ENCODE results near the gene CDH13.
A peak's percentile ranks its signal among the peaks of the same experiment; 100 is the strongest.

Gene CDH13

DNA sequence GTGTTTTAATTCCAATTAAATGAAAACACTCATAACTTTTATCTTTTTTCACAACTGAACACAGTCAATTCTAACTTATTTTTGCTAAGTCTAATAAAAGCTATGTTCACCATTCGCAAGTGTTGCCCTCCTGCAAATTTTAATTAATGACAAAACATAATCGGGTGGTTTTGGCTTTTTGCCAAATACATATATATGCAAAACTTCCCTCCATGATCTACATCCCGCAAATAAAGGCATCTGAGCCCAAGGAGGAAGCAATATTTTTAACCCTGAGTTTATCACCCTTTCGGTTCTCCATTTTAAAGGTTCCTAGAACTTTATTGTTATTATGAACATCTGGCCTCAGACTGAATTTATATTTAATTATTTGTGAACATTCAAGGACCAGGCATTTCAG, 507.9 kb downstream of the CDH13 start:
- H3K27ac Mint-ChIP-seq: no peak overlapping the region
- peaks cover 3% of the 10 kb centered on the region for H3K27me3 Mint-ChIP-seq (ENCODE audit: low read depth)
- peaks cover 6% of the 10 kb centered on the region for H3K4me1 Mint-ChIP-seq (ENCODE audit: low read depth)
- peaks cover 3% of the 10 kb centered on the region for H3K9me3 Mint-ChIP-seq
- H3K4me3 Mint-ChIP-seq: no peak overlapping the region
- peaks cover 2% of the 10 kb centered on the region for H3K36me3 Mint-ChIP-seq (ENCODE audit: low read depth)

- Mint-ChIP-seq H3K36me3 (ENCODE audit: low read depth) (peaks cover 2% of the 10 kb centered on the region), H3K27ac (no peak overlapping the region), H3K9me3 (peaks cover 6% of the 10 kb centered on the region), H3K27me3 (ENCODE audit: low read depth) (peaks cover 7% of the 10 kb centered on the region), H3K4me3 (no peak overlapping the region), H3K4me1 (ENCODE audit: low read depth) (peaks cover 6% of the 10 kb centered on the region)
These were observed 509.6 kb downstream of the CDH13 start for GRCh38 chr16:83136419-83136818.

- no peak overlapping the region for H3K4me3 Mint-ChIP-seq
- peaks cover 10% of the 10 kb centered on the region for H3K9me3 Mint-ChIP-seq
- H3K4me1 Mint-ChIP-seq (ENCODE audit: low read depth): peaks cover 6% of the 10 kb centered on the region
- no peak overlapping the region for H3K27ac Mint-ChIP-seq
- H3K27me3 Mint-ChIP-seq (ENCODE audit: low read depth): peaks cover 7% of the 10 kb centered on the region
- peaks cover 2% of the 10 kb centered on the region for H3K36me3 Mint-ChIP-seq (ENCODE audit: low read depth)
These were observed 510.2 kb downstream of the CDH13 start for GRCh38 chr16:83136924-83137323.

DNA sequence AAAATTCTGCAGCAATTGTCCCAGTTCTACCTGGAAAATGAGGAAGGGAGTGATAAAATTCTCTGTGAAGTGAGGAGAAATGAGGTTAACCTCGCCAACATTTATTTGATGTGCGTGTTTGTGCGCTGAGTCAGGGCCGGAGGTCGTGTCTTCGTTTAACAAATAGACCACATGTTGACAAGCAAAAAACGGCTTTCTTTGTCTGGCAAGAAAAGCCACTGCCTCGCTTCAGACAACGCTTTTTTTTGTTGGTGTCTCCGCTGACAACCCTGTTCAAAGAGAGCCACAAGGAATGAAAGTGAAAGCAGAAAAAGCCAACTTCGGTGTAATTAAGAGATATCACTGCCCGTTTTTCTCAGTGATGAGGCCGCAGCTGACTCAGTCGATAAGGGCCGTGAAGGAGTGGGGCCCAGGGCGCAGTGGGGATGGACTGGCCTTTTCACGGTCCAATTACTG, 510.6 kb downstream of the CDH13 start:
- Mint-ChIP-seq H3K9me3 (peaks cover 10% of the 10 kb centered on the region), H3K4me3 (peak overlapping the region; percentile 74), H3K27me3 (ENCODE audit: low read depth) (peaks cover 7% of the 10 kb centered on the region), H3K27ac (peak overlapping the region; percentile 81), H3K36me3 (ENCODE audit: low read depth) (peaks cover 2% of the 10 kb centered on the region), H3K4me1 (ENCODE audit: low read depth) (peaks cover 6% of the 10 kb centered on the region)

DNA sequence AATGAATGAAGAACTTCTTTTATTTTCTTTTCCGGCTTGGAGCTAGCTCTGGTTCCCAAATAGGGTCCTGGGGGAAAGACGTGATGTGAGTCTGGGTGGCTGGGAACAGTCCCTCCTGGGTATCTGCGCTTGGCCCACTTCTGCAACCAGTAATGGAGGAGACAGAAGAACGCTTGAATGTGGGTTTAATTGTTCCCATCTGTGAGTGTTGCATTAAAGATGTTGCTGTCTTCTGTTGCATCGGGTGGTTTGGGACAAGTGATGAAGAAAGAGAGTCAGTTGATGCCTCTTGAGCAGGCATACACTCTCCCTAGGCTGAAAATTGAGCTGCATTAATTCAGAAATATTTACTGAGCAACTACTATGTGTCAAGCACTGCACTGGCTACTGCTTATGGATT, 511.1 kb downstream of the CDH13 start:
- no peak overlapping the region for H3K4me3 Mint-ChIP-seq
- no peak overlapping the region for H3K27ac Mint-ChIP-seq
- peaks cover 6% of the 10 kb centered on the region for H3K4me1 Mint-ChIP-seq (ENCODE audit: low read depth)

DNA sequence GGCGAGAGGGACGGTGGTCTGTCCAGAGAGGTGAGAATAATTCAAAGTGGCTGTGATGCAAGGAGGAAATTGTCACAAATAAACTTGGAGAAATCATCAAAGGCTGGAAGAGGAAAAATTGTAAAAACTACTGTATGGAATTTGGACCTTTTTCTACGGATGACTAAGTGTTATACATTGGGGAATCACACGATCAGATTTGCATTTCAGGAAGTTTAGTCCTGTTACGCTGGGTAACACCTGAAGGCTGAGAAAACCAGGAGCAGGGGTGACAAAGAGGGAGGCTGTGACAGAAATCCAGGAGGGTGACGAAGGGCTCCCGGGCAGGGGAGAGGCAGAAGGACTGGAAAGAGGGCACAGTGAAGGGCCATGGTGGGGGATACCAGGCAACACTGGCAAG, 511.7 kb downstream of the CDH13 start:
- Mint-ChIP-seq H3K27ac (no peak overlapping the region), H3K4me3 (no peak overlapping the region), H3K27me3 (ENCODE audit: low read depth) (peaks cover 7% of the 10 kb centered on the region), H3K4me1 (ENCODE audit: low read depth) (peaks cover 6% of the 10 kb centered on the region), H3K36me3 (ENCODE audit: low read depth) (peaks cover 2% of the 10 kb centered on the region), H3K9me3 (peaks cover 10% of the 10 kb centered on the region)

More for the DNA sequence above, 511.1 kb downstream of the CDH13 start:
- H3K27me3 Mint-ChIP-seq (ENCODE audit: low read depth): peaks cover 7% of the 10 kb centered on the region
- peaks cover 2% of the 10 kb centered on the region for H3K36me3 Mint-ChIP-seq (ENCODE audit: low read depth)
- H3K9me3 Mint-ChIP-seq: peaks cover 10% of the 10 kb centered on the region

GRCh38 chr16:83138976-83139690, 512.4 kb downstream of the CDH13 start:
- H3K27me3 Mint-ChIP-seq (ENCODE audit: low read depth): peaks cover 7% of the 10 kb centered on the region
- H3K36me3 Mint-ChIP-seq (ENCODE audit: low read depth): peaks cover 2% of the 10 kb centered on the region
- H3K9me3 Mint-ChIP-seq: peaks cover 10% of the 10 kb centered on the region
- H3K27ac Mint-ChIP-seq: no peak overlapping the region
- H3K4me3 Mint-ChIP-seq: no peak overlapping the region
- peaks cover 6% of the 10 kb centered on the region for H3K4me1 Mint-ChIP-seq (ENCODE audit: low read depth)

DNA sequence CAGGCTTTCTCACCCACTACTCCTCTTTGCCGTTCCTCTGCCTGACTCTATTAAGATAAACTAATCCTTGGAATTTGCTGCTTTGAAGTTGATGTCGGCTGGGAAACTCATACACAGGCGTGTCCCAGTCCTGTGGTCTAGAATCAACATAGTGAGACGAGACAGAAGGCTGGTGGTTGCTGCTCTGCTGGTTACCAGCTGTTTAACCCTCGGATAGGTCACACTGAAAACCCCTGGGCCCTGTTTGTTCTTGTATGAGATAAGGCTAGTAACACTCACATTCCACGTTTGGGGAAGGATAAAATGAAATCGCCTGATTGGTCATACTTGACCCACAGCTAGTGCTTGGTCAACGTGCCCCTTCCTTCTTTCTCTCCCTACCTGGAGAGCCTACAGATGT, 517.0 kb downstream of the CDH13 start:
- Mint-ChIP-seq H3K27ac (no peak overlapping the region), H3K36me3 (ENCODE audit: low read depth) (no peaks in the 10 kb centered on the region), H3K4me3 (no peak overlapping the region), H3K4me1 (ENCODE audit: low read depth) (no peaks in the 10 kb centered on the region), H3K9me3 (peaks cover 11% of the 10 kb centered on the region), H3K27me3 (ENCODE audit: low read depth) (peaks cover 7% of the 10 kb centered on the region)

DNA sequence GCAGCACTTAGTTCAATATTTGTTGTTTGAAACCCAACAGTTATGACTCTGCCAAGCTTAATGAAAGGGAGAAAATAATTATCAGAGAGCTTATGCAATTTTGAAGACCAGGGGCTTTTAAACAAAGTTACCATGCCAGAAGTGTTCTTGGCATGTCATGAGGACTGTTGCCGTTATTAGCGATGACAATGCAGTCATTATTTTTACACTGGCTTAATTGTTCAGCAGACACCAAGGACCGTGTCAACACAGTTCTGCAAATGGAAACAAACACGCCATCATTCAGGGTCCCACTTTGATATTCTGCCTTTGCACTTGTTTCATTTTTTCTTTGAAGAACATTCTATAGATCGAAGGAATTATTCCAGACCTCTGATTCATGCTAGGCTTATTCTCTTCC, 518.5 kb downstream of the CDH13 start:
- Mint-ChIP-seq H3K27ac (no peak overlapping the region), H3K4me1 (ENCODE audit: low read depth) (no peaks in the 10 kb centered on the region), H3K4me3 (no peak overlapping the region), H3K36me3 (ENCODE audit: low read depth) (no peaks in the 10 kb centered on the region), H3K27me3 (ENCODE audit: low read depth) (peaks cover 7% of the 10 kb centered on the region), H3K9me3 (peaks cover 11% of the 10 kb centered on the region)

DNA sequence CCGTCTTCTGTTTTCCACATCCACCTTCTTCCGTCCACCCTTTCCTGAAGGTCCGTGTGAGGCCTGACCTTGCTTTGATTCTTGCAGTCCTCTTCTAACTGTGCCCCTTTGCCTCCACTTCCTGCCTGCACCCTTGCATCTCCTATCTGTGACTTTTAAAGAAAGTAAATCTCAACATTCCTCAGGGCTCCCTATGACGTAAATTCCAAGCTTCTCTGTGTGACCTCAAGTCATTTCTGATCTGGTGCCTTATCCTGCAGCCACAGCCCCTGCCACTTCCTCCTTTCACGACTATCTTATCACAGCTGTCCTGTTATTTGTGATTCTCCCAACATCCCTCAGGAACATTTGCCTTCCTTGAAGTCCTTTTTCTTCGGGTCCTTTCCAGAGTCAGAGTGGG, 520.5 kb downstream of the CDH13 start:
- no peaks in the 10 kb centered on the region for H3K4me1 Mint-ChIP-seq (ENCODE audit: low read depth)
- no peaks in the 10 kb centered on the region for H3K36me3 Mint-ChIP-seq (ENCODE audit: low read depth)
- no peak overlapping the region for H3K27ac Mint-ChIP-seq
- no peak overlapping the region for H3K4me3 Mint-ChIP-seq
- peaks cover 3% of the 10 kb centered on the region for H3K27me3 Mint-ChIP-seq (ENCODE audit: low read depth)
- H3K9me3 Mint-ChIP-seq: peaks cover 4% of the 10 kb centered on the region

GRCh38 chr16:83158320-83158957, 531.7 kb downstream of the CDH13 start:
- Mint-ChIP-seq H3K27ac (no peak overlapping the region), H3K4me1 (ENCODE audit: low read depth) (no peaks in the 10 kb centered on the region), H3K27me3 (ENCODE audit: low read depth) (no peaks in the 10 kb centered on the region), H3K4me3 (no peak overlapping the region), H3K9me3 (peaks cover 11% of the 10 kb centered on the region), H3K36me3 (ENCODE audit: low read depth) (no peaks in the 10 kb centered on the region)

DNA sequence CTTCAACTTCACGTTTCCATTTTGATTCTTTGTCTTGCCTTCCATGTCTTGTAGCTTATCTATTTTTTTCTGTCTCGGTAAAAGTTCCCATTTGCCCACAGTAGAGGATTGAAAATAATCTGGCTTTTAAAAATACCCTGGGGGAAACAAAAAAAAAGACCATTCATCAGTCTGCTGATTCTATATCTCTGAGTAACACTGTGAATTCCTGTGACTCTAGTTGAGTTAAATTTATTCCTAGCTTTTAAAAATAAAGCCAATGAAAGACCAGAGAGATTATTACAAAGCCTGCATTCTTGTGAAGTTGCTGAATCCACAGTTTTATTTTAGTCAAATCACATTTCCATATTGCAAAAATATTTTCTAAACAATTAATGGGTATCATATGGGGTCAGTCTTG, 532.3 kb downstream of the CDH13 start:
- Mint-ChIP-seq H3K4me1 (ENCODE audit: low read depth) (no peaks in the 10 kb centered on the region), H3K27ac (no peak overlapping the region), H3K9me3 (peaks cover 11% of the 10 kb centered on the region), H3K4me3 (no peak overlapping the region), H3K36me3 (ENCODE audit: low read depth) (no peaks in the 10 kb centered on the region), H3K27me3 (ENCODE audit: low read depth) (no peaks in the 10 kb centered on the region)

GRCh38 chr16:83160287-83161020, 533.7 kb downstream of the CDH13 start:
- H3K27me3 Mint-ChIP-seq (ENCODE audit: low read depth): no peaks in the 10 kb centered on the region
- no peaks in the 10 kb centered on the region for H3K36me3 Mint-ChIP-seq (ENCODE audit: low read depth)

GRCh38 chr16:83162791-83163190, 536.0 kb downstream of the CDH13 start:
- H3K4me3 Mint-ChIP-seq: no peak overlapping the region
- H3K9me3 Mint-ChIP-seq: peaks cover 11% of the 10 kb centered on the region
- no peaks in the 10 kb centered on the region for H3K36me3 Mint-ChIP-seq (ENCODE audit: low read depth)
- no peak overlapping the region for H3K27ac Mint-ChIP-seq
- no peaks in the 10 kb centered on the region for H3K27me3 Mint-ChIP-seq (ENCODE audit: low read depth)
- no peaks in the 10 kb centered on the region for H3K4me1 Mint-ChIP-seq (ENCODE audit: low read depth)

More at GRCh38 chr16:83160287-83161020, 533.7 kb downstream of the CDH13 start:
- Mint-ChIP-seq H3K4me1 (ENCODE audit: low read depth) (no peaks in the 10 kb centered on the region), H3K4me3 (no peak overlapping the region), H3K27ac (no peak overlapping the region), H3K9me3 (peaks cover 11% of the 10 kb centered on the region)

GRCh38 chr16:83164816-83165215, 538.0 kb downstream of the CDH13 start:
- Mint-ChIP-seq H3K36me3 (ENCODE audit: low read depth) (no peaks in the 10 kb centered on the region), H3K9me3 (peaks cover 5% of the 10 kb centered on the region), H3K27me3 (ENCODE audit: low read depth) (no peaks in the 10 kb centered on the region), H3K27ac (no peak overlapping the region), H3K4me3 (no peak overlapping the region), H3K4me1 (ENCODE audit: low read depth) (no peaks in the 10 kb centered on the region)
